WERI-Rb-1 (cell line): ENCODE data around the gene SELENOH.

Experiments
- DNase-seq: peaks from one replicate; pipeline ENCODE4 v3.0.0-alpha.2; 2020
- H3K27ac ChIP-seq: fragments of 250-450 bp; sonication (Bioruptor Pico); 2 replicates; pipeline ENCODE4 v1.5.1; 2020; ENCODE audit warnings: mild to moderate bottlenecking, moderate library complexity
- H3K27me3 ChIP-seq: fragments of 250-450 bp; sonication (Bioruptor Pico); 2 replicates; pipeline ENCODE4 v1.5.1; 2021; ENCODE audit warnings: mild to moderate bottlenecking, low read depth, moderate library complexity; ENCODE audit not compliant: insufficient read depth, severe bottlenecking
- H3K36me3 ChIP-seq: fragments of 250-450 bp; sonication (Bioruptor Pico); 2 replicates; pipeline ENCODE4 v1.5.1; 2020; ENCODE audit warnings: mild to moderate bottlenecking, moderate library complexity
- H3K4me3 ChIP-seq: 2 replicates; pipeline ENCODE4 v1.5.1; 2011; ENCODE audit warnings: low read depth, mild to moderate bottlenecking, control low read depth, low read length
- H3K9me3 ChIP-seq: fragments of 250-450 bp; sonication (Bioruptor Pico); 2 replicates; pipeline ENCODE4 v1.5.1; 2021; ENCODE audit warnings: mild to moderate bottlenecking, moderate library complexity; ENCODE audit not compliant: severe bottlenecking
- TF ChIP-seq, protein P1 (sequence below): IDR thresholded peaks from 2 replicates; pipeline ENCODE4 v1.5.1; 2011; ENCODE audit warnings: low read depth, mild to moderate bottlenecking, control low read depth, inconsistent platforms, low read length

Gene SELENOH

DNA sequence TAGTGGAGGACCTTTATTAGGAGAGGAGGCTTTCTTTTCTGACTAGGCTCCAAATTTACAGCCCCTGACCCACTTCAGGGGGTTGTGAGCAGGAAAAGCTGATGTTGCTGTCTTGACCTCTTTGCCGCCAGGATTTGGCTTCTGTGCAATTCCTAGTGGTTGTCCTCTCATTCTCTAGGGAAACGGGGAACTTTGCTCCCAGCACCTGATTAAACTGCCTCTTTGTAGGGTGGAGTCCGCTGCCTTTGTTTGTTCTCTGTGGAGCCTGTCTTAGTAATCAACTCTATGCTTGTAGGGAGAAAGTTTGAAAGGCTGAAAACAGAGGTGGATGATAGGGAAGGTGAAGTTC lies 36.7 kb downstream of the SELENOH start:
- Histone ChIP-seq H3K27ac (no peak overlapping the region), H3K27me3 (no peaks in the 10 kb centered on the region), H3K9me3 (no peaks in the 10 kb centered on the region), H3K4me3 (no peak overlapping the region), H3K36me3 (no peaks in the 10 kb centered on the region)
- DNase-seq: no peak
- TF ChIP-seq, protein P1, sequence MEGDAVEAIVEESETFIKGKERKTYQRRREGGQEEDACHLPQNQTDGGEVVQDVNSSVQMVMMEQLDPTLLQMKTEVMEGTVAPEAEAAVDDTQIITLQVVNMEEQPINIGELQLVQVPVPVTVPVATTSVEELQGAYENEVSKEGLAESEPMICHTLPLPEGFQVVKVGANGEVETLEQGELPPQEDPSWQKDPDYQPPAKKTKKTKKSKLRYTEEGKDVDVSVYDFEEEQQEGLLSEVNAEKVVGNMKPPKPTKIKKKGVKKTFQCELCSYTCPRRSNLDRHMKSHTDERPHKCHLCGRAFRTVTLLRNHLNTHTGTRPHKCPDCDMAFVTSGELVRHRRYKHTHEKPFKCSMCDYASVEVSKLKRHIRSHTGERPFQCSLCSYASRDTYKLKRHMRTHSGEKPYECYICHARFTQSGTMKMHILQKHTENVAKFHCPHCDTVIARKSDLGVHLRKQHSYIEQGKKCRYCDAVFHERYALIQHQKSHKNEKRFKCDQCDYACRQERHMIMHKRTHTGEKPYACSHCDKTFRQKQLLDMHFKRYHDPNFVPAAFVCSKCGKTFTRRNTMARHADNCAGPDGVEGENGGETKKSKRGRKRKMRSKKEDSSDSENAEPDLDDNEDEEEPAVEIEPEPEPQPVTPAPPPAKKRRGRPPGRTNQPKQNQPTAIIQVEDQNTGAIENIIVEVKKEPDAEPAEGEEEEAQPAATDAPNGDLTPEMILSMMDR: no peak

DNA sequence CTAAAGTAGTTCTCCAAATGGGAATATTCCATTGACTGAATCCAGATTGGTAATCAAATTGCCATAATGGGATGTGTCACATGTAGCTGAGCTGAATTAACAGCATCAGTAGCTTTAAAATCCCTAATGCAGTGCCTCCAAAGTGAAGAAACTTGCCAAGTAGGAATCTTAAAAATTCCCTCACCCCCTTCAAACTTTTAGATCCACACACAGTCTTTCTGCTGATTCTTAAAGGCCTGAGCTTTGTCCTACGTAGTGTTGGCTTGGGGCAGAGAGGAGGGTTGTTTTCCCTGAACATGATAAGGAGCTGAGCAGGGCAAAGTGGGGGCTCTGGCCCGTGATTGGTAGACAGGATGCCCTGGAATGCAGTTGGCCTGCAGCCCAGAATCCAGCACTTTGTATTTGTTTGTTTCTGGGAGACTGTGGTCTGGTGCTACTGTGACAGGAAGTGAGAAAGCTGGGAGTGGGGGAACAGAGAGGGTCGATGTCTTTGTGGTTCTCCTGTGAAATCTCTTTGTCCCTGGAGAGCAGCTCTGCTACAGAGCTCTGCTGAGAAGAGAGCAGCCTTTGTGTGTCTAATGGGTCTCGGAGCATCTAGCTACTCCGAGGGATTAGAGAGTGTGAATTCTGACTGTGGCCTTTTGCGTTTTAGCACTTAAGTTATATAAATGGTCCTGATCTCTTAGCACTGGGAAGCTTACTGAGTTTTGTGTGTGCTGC lies 37.2 kb downstream of the SELENOH start:
- H3K27ac ChIP-seq: no peak overlapping the region
- H3K27me3 ChIP-seq: no peaks in the 10 kb centered on the region
- H3K36me3 ChIP-seq: no peaks in the 10 kb centered on the region
- no peaks in the 10 kb centered on the region for H3K9me3 ChIP-seq
- no peak for DNase-seq
- H3K4me3 ChIP-seq: no peak overlapping the region
- TF ChIP-seq, protein P1: no peak

DNA sequence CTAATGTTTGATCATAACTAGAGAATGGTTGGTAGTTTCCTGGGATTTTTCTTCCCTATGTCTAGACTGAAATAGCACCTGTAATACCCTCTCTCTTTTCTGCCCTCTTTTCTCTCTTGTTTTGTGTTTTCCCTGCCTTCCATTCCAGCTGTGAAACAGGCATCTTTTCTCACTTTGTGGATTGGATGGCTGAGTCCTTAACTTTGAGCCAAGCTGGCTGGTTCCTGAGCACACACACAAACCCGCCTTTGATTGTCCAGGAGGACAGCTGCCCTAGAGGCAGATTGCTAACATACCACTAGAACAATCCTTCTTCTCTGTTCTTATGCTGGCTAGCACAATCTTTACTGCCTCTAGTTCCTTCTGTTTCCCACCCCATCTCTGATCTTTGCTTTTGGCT lies 38.0 kb downstream of the SELENOH start:
- no peaks in the 10 kb centered on the region for H3K9me3 ChIP-seq
- no peak overlapping the region for H3K4me3 ChIP-seq
- H3K27me3 ChIP-seq: no peaks in the 10 kb centered on the region
- H3K27ac ChIP-seq: no peak overlapping the region
- TF ChIP-seq, protein P1: no peak
- DNase-seq: no peak
- H3K36me3 ChIP-seq: no peaks in the 10 kb centered on the region

DNA sequence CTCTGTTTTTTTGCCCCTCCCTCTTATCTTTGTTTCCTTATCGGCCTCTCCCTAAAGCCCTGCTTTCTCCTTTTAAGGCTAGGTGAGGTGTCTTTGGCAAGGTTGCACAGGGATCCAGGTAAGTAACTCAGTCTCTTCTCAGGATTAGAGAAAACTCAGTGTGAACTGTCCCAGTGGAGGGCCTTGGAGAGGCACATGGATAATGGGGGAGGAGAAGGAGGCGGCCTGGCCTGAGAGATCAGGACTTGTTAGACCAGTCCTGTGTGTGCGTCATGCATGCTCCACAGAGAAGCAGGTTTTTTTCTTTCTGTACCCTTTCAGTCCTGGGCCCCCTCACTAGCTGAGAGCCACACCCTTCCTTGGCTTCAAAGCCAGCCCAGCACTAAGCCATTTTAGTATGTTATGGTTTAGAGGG lies 40.2 kb downstream of the SELENOH start:
- no peak overlapping the region for H3K4me3 ChIP-seq
- TF ChIP-seq, protein P1: no peak
- no peaks in the 10 kb centered on the region for H3K36me3 ChIP-seq
- no peak overlapping the region for H3K27ac ChIP-seq
- DNase-seq: no peak
- H3K27me3 ChIP-seq: no peaks in the 10 kb centered on the region
- no peaks in the 10 kb centered on the region for H3K9me3 ChIP-seq

DNA sequence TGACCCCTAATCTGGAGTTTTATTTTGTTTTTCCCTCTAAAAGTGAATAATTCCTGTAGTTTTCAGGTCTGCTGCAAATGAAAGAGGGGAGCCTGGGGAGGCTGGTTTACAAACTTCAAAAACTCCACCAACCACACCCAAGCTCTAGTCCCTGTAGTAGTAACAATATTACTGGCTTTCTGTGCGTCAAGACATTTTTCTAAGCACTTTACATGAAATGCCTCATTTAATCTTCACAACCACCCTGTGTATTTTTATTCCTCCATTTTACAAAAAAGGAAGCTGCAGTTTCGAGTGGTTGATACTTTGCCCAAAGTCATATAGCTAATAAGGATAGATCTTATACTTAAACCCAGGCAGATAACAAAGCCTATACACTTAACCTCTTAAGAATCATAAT lies 43.8 kb downstream of the SELENOH start:
- TF ChIP-seq, protein P1: no peak
- Histone ChIP-seq H3K36me3 (no peaks in the 10 kb centered on the region), H3K27me3 (no peaks in the 10 kb centered on the region), H3K27ac (no peak overlapping the region), H3K9me3 (no peaks in the 10 kb centered on the region), H3K4me3 (no peak overlapping the region)
- DNase-seq: no peak

DNA sequence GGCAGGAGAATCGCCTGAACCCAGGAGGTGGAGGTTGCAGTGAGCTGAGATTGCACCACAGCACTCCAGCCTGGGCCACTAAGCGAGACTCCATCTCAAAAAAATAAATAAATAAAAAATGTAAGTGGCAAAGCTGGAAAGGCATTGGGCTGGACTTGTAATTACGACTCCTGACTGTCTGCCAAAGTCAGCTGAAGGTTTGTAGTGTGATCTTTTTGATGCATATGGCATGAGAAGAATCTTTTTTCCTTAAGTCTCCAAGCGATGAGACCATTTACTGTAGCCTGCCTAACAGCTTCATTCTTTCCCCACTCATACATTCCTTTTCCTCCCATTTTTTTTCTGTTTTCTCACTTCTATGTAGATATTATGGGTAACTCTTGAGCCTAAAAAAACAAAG lies 45.1 kb downstream of the SELENOH start:
- TF ChIP-seq, protein P1: no peak
- Histone ChIP-seq H3K9me3 (no peaks in the 10 kb centered on the region), H3K36me3 (no peaks in the 10 kb centered on the region), H3K27ac (no peak overlapping the region), H3K27me3 (no peaks in the 10 kb centered on the region), H3K4me3 (no peak overlapping the region)
- DNase-seq: no peak
